Smooth muscle cell of bladder (primary cell): ENCODE measurements around the gene NCAPD2. TPM values are rescaled to one million over a fixed set of nuclear protein-coding genes. Genes with fewer than 3 reads are reported as not detected.

Experiments used
- total RNA-seq: library from RNA; depleted of rRNA; stranded (reverse); fragments of >200 nt; gene quantifications from 2 replicates; pipeline ENCODE4 v1.2.3, GENCODE V29; 2014

Gene NCAPD2, protein sequence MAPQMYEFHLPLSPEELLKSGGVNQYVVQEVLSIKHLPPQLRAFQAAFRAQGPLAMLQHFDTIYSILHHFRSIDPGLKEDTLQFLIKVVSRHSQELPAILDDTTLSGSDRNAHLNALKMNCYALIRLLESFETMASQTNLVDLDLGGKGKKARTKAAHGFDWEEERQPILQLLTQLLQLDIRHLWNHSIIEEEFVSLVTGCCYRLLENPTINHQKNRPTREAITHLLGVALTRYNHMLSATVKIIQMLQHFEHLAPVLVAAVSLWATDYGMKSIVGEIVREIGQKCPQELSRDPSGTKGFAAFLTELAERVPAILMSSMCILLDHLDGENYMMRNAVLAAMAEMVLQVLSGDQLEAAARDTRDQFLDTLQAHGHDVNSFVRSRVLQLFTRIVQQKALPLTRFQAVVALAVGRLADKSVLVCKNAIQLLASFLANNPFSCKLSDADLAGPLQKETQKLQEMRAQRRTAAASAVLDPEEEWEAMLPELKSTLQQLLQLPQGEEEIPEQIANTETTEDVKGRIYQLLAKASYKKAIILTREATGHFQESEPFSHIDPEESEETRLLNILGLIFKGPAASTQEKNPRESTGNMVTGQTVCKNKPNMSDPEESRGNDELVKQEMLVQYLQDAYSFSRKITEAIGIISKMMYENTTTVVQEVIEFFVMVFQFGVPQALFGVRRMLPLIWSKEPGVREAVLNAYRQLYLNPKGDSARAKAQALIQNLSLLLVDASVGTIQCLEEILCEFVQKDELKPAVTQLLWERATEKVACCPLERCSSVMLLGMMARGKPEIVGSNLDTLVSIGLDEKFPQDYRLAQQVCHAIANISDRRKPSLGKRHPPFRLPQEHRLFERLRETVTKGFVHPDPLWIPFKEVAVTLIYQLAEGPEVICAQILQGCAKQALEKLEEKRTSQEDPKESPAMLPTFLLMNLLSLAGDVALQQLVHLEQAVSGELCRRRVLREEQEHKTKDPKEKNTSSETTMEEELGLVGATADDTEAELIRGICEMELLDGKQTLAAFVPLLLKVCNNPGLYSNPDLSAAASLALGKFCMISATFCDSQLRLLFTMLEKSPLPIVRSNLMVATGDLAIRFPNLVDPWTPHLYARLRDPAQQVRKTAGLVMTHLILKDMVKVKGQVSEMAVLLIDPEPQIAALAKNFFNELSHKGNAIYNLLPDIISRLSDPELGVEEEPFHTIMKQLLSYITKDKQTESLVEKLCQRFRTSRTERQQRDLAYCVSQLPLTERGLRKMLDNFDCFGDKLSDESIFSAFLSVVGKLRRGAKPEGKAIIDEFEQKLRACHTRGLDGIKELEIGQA (N-terminal part only)
- total RNA-seq = 26.3 and 28.8 TPM in 2 replicates

DNA sequence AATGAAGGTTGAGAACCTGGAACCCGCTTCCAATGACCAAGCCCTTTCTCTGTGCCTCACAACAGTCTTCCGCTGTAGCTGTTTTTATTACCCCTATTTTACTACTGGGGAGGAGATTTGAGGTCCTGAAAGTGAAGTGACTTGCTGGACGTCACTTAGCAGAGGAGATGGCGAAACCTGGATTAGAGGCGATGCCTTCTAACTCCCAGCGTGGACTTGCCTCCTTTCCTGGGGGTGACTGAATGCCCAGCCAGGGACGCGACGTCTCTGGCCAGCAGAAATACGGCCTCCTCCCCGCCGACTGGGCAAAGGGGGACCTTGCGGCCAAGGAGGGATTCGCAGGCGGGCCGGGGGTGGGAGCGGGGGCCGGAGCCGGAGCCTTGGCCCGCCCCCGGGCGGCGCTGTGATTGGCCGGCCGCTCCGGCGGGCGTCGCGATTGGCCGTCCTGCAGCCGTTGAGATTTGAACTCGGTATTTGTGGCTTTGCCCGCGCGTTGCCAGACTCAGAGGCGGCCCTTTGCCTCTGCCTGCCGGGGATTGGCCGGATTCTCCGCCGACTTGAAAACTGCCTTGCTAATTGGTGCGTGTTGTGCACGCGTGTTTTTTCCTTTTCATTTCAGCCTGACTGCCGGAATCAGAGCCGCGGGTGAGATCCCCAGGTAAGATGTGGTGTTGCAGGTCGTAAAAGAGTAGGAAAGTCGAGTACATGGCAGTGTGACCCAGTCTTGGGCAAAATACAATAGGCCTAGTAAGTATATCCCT, at the start of gene NCAPD2:
Gene NCAPD2, plus strand, starts transcription at position 606 of the 761 bp plus-strand sequence. CDS start 997 bp downstream, outside the sequence.

GRCh38 chr12:6444704-6445688, 48.9 kb upstream of the NCAPD2 start, which contains the start of gene CD27:
CD27 (plus strand) TSS chr12:6444955; CDS start chr12:6445096, 141 bp downstream.

GRCh38 chr12:6451348-6452244, 42.3 kb upstream of the NCAPD2 start, which contains the start of gene TAPBPL:
TAPBPL (plus strand) TSS chr12:6452042; CDS start chr12:6452249, 207 bp downstream.

GRCh38 chr12:6470375-6471163, 23.3 kb upstream of the NCAPD2 start, which contains the start of gene VAMP1:
VAMP1 (minus strand) TSS chr12:6470677; CDS start chr12:6470531, 146 bp downstream.

GRCh38 chr12:6492838-6493496, 935 bp upstream of the NCAPD2 start, which contains the start of gene MRPL51:
MRPL51 (minus strand) TSS chr12:6493262; CDS start chr12:6493136, 126 bp downstream.

GRCh38 chr12:6533923-6534694, 40.2 kb downstream of the NCAPD2 start, which contains the start of gene GAPDH:
GAPDH (plus strand) TSS chr12:6534517; CDS start chr12:6534833, 316 bp downstream.

Other genes with a start within 250 kb of the NCAPD2 start
- gene PLEKHG6, start 183.4 kb upstream of the NCAPD2 start, total RNA-seq = under 0.01 and 0.09 TPM in 2 replicates
- gene TNFRSF1A, start 152.0 kb upstream of the NCAPD2 start, total RNA-seq = 99.0 and 112 TPM in 2 replicates
- under 0.01 and 0.37 TPM in 2 replicates for gene SCNN1A, start 118.5 kb upstream of the NCAPD2 start, total RNA-seq
- 52.3 and 71.6 TPM in 2 replicates for gene LTBR, start 109.9 kb upstream of the NCAPD2 start, total RNA-seq
- gene CD27, start 49.1 kb upstream of the NCAPD2 start, total RNA-seq = 0.09 and 0.14 TPM in 2 replicates
- 8.5 and 11.8 TPM in 2 replicates for gene TAPBPL, start 42.1 kb upstream of the NCAPD2 start, total RNA-seq
- 7.8 and 10.0 TPM in 2 replicates for gene VAMP1, start 23.4 kb upstream of the NCAPD2 start, total RNA-seq
- 143 and 163 TPM in 2 replicates for gene MRPL51, start 840 bp upstream of the NCAPD2 start, total RNA-seq
- 7,747 and 9,147 TPM in 2 replicates for gene GAPDH, start 40.4 kb downstream of the NCAPD2 start, total RNA-seq
- gene IFFO1, start 61.9 kb downstream of the NCAPD2 start, total RNA-seq = 11.2 and 13.2 TPM in 2 replicates
- 9.8 and 17.4 TPM in 2 replicates for gene NOP2, start 74.2 kb downstream of the NCAPD2 start, total RNA-seq
- gene CHD4, start 113.3 kb downstream of the NCAPD2 start, total RNA-seq = 189 and 195 TPM in 2 replicates
- gene LPAR5, start 141.9 kb downstream of the NCAPD2 start, total RNA-seq = not detected in 2 replicates
- gene ACRBP, start 153.3 kb downstream of the NCAPD2 start, total RNA-seq = 0.28 and 0.37 TPM in 2 replicates
- 27.2 and 34.4 TPM in 2 replicates for gene ING4, start 169.0 kb downstream of the NCAPD2 start, total RNA-seq
- gene ZNF384, start 195.3 kb downstream of the NCAPD2 start, total RNA-seq = 6.8 and 10.4 TPM in 2 replicates
- gene PIANP, start 206.7 kb downstream of the NCAPD2 start, total RNA-seq = 0.09 TPM in 1 of 2 replicates, not detected in the other
- gene COPS7A, start 229.9 kb downstream of the NCAPD2 start, total RNA-seq = 78.9 and 89.7 TPM in 2 replicates